Measurements from ENCODE around the gene BAIAP3.
"Not testable (repeated sequence)": the region's sequence is repeated elsewhere in the genome, so short reads cannot be mapped to it uniquely, and the experiment has no call there.

The BAIAP3 gene, protein sequence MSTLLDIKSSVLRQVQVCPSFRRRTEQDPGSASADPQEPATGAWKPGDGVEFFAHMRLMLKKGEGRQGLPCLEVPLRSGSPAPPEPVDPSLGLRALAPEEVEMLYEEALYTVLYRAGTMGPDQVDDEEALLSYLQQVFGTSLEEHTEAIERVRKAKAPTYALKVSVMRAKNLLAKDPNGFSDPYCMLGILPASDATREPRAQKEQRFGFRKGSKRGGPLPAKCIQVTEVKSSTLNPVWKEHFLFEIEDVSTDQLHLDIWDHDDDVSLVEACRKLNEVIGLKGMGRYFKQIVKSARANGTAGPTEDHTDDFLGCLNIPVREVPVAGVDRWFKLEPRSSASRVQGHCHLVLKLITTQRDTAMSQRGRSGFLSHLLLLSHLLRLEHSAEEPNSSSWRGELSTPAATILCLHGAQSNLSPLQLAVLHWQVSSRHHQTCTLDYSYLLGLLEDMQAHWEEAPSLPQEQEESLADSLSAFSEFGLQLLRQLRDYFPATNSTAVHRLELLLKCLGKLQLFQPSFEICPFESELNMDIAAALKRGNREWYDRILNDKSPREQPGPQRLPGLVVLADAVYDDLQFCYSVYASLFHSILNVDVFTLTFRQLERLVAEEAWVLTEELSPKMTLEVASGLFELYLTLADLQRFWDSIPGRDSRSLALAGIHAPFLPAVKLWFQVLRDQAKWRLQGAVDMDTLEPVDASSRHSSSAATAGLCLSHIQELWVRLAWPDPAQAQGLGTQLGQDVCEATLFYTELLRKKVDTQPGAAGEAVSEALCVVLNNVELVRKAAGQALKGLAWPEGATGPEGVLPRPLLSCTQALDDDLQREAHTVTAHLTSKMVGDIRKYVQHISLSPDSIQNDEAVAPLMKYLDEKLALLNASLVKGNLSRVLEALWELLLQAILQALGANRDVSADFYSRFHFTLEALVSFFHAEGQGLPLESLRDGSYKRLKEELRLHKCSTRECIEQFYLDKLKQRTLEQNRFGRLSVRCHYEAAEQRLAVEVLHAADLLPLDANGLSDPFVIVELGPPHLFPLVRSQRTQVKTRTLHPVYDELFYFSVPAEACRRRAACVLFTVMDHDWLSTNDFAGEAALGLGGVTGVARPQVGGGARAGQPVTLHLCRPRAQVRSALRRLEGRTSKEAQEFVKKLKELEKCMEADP

DNA sequence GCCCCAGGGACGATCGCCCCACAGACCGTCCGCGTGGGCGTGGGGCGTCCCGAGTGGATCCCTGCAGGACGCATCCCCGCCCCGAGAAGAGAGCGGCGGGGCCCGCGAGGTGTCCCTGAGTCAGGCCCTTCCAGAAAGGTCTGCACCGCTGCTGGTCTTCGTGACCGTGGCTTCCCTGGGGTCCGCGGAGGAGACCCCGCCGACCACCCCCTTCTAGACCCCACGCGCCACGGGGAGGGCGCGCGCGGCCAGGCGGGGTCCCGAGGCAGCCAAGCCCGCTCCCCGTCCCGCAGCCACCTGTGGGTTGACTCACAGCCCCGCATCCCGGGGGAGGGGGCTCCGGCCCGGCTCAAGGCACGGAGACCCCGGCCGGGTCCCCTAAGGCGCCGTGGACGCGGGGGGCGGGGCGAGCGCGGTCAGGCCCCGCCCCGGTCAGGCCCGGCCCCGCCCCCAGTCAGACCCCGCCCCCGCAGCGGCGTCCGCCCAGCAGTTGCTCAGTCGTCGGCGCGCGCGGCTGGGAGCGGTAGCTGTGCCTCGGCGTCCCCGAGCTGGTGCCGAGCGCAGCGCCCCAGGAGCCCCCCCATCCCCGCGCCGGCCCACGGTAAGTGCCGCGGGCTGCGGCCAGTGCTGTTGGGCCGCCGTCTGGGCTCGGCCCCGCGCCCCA, at the start of gene BAIAP3:
Gene BAIAP3 (plus strand): TSS at position 497 of the 664 bp plus-strand sequence. CDS start 4,905 bp downstream, outside the sequence.
- Mint-ChIP-seq H3K27me3 (peaks cover 8 to 43% of the 10 kb centered on the region in 2 donors), H3K27ac (peak within 1 kb of the TSS; percentile 91), H3K36me3 (no peaks in the 10 kb centered on the region), H3K4me1 (peaks cover 24 to 36% of the 10 kb centered on the region in 2 donors), H3K9me3 (no peaks in the 10 kb centered on the region), H3K4me3 (peak within 1 kb of the TSS; percentile 75)
- ATAC-seq (replicated peaks) (peak; percentile 45 to 60), DNase-seq (no peak)

DNA sequence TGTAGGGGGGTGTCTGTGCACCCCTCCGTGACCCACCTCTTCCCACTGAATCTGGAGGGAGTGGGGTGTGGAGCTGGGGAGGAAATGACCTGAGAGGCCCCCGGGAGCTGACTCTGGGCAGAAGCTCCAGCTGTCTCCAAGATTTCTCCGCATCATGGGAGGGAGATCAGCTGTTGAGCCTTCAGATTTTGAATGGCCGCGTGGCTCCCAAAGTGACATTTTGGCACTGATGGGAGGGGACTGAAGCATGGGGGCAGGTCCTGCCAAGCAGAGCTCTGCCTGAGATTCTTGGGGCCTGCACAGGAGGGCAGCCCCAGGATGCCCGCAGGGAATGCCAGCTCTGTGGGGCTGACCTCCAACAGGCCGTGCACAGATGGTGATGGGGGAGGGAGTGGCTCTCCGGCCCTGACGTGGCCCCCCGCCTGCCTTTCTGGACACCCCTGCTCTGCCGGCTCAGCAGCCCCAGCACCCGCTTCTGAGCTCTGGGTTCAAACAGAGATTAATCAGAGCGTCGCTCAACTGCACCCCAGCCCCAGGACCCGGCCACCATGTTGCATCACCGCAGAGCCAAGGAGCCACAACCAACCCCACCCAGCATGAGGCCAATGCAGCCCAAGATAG, 49.3 kb upstream of the BAIAP3 start:
- no peak for ATAC-seq (replicated peaks)
- no peaks in the 10 kb centered on the region for H3K36me3 Mint-ChIP-seq
- no peaks in the 10 kb centered on the region for H3K9me3 Mint-ChIP-seq
- H3K27me3 Mint-ChIP-seq = peaks cover 33 to 57% of the 10 kb centered on the region in 2 donors
- H3K27ac Mint-ChIP-seq = no peak overlapping the region
- no peak overlapping the region for H3K4me3 Mint-ChIP-seq
- peaks cover 3 to 5% of the 10 kb centered on the region in 2 donors for H3K4me1 Mint-ChIP-seq
- no peak for DNase-seq

GRCh38 chr16:1285669-1286512, 47.6 kb upstream of the BAIAP3 start:
- no peak for DNase-seq
- H3K27ac Mint-ChIP-seq = no peak overlapping the region

GRCh38 chr16:1286513-1287094, 46.8 kb upstream of the BAIAP3 start:
- Mint-ChIP-seq H3K27ac (no peak overlapping the region), H3K4me3 (no peak overlapping the region), H3K4me1 (peaks cover 4 to 13% of the 10 kb centered on the region in 2 donors), H3K36me3 (no peaks in the 10 kb centered on the region), H3K27me3 (peaks cover 51 to 68% of the 10 kb centered on the region in 2 donors), H3K9me3 (no peaks in the 10 kb centered on the region)
- no peak for ATAC-seq (replicated peaks)
- no peak for DNase-seq

More at GRCh38 chr16:1285669-1286512, 47.6 kb upstream of the BAIAP3 start:
- Mint-ChIP-seq H3K36me3 (no peaks in the 10 kb centered on the region), H3K4me3 (no peak overlapping the region), H3K27me3 (peaks cover 47 to 63% of the 10 kb centered on the region in 2 donors), H3K4me1 (peaks cover 4 to 13% of the 10 kb centered on the region in 2 donors), H3K9me3 (no peaks in the 10 kb centered on the region)
- no peak for ATAC-seq (replicated peaks)

DNA sequence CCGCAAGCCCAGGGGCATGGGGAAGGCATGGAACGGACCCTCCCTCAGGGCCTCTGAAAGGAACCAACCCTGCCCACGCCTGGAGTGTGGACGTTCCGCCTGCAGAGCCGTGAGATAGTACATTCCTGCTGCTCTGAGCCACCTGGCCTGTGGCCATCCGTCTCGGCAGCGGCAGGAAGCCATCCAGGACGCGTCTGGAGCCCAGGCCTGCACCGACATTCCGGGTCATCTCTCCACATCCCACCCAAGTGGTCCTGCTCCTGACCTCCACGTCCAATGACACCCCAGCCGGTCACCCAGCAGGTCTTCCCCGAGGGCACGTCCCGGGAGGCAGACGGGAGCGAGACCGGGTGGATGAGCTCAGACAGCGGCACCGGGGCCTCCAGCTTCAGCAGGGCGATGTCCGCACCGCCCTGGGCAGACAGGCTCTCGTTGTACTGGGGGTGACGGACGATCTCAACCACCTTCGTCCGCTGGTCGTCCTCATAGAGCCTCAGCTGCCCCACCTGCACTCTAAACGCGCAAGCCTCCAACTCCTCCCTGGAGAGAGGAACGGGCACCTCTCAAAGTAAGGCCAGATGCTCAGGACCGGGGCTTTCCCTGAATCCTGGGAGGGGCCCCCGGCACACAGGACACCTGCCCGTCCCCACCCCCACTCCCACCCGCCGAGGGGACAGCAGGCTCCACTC, 45.3 kb upstream of the BAIAP3 start:
- Mint-ChIP-seq H3K27ac (no peak overlapping the region), H3K4me3 (no peak overlapping the region), H3K27me3 (peaks cover 61 to 78% of the 10 kb centered on the region in 2 donors), H3K36me3 (no peaks in the 10 kb centered on the region), H3K9me3 (no peaks in the 10 kb centered on the region), H3K4me1 (peaks cover 1 to 13% of the 10 kb centered on the region in 2 donors)
- DNase-seq = no peak
- no peak for ATAC-seq (replicated peaks)

DNA sequence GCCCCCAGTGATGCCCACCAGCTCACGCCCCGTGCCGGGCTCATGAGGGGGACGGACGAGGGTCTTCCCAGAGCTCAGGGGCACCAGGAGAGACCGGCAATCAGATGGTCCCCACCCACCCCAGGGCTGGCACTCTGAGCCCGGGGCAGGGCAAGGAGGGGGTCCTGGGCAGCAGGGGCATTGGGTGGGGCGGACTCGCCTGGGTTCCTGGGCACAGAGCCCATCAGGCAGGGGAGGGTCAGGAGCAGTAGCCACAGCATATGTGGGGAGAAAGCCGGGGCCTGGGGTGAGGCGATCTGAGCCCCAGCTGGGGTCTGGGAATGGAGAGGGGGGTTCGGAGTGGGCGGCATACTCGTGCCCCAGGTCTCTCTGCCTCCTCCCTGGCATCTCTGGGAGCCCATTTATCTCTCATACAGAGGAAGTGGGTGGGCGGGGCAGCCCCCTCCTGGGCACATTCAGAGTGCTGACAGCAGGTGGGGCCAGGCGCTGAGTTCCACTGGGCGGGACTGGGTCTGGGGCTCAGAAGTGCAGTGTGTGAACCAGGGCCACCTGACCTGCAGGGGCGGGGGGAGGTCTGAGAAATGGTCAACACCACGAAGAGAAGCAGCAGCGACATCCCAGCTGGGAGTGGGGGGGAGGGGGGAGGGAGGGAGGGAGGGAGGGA, 44.5 kb upstream of the BAIAP3 start:
- Mint-ChIP-seq H3K4me3 (no peak overlapping the region), H3K36me3 (no peaks in the 10 kb centered on the region), H3K27ac (no peak overlapping the region), H3K9me3 (no peaks in the 10 kb centered on the region), H3K27me3 (peaks cover 64 to 74% of the 10 kb centered on the region in 2 donors), H3K4me1 (peaks cover 1 to 13% of the 10 kb centered on the region in 2 donors)
- DNase-seq (no peak), ATAC-seq (replicated peaks) (peak in 1 of 2 donors; percentile 38)

DNA sequence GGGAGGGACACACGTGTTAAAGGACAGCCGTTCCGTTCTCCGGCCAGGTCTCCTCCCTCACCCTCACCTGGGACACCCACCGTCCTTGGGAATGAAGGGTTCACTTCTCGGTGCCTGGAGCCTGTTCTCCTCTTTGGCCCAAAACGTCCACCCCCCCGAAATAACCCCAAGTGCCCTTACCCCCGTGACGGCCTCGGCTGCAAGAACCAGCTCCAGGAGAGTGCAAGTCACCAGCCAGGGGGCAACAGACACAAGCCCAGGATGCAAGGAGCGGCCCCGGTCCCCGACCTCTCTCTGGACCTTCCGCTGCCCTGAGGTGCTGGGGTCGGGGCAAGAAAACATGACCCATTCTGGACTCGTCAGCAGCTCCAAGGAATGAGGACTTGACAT, 44.0 kb upstream of the BAIAP3 start:
- Mint-ChIP-seq H3K4me1 (peaks cover 1 to 13% of the 10 kb centered on the region in 2 donors), H3K27ac (no peak overlapping the region), H3K4me3 (no peak overlapping the region), H3K36me3 (peaks cover 0 to 1% of the 10 kb centered on the region in 2 donors), H3K27me3 (peaks cover 65 to 74% of the 10 kb centered on the region in 2 donors), H3K9me3 (no peaks in the 10 kb centered on the region)
- no peak for DNase-seq
- ATAC-seq (replicated peaks) = no peak

DNA sequence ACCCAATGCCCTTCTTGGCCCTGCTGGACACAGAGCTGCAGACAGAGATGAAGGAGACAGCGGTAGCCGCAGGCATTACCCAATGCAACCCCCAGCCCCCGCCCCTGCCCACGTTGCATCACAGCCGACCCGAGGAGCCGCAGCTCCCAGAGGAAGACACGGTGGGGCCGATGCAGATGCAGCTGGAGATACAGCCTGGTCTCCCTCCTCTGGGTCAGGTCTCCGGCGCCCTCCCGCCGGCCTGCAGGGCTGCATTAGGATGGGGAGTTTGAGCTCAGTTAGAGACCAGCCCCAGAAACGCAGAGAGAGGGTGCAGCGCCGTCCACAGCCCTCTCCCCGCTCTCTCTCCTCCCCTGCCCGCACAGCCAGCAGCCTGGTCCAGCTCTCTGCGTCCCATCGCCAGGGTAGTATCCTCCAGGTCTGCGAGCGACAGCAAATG, 43.4 kb upstream of the BAIAP3 start:
- Mint-ChIP-seq H3K4me3 (no peak overlapping the region), H3K36me3 (peaks cover 0 to 1% of the 10 kb centered on the region in 2 donors), H3K9me3 (no peaks in the 10 kb centered on the region), H3K27me3 (peaks cover 64 to 74% of the 10 kb centered on the region in 2 donors), H3K27ac (no peak overlapping the region), H3K4me1 (peaks cover 1 to 13% of the 10 kb centered on the region in 2 donors)
- ATAC-seq (replicated peaks) = no peak
- no peak for DNase-seq

- ATAC-seq (replicated peaks) (no peak), DNase-seq (no peak)
- no peak overlapping the region for H3K4me3 Mint-ChIP-seq
- peaks cover 58 to 66% of the 10 kb centered on the region in 2 donors for H3K27me3 Mint-ChIP-seq
- no peaks in the 10 kb centered on the region for H3K9me3 Mint-ChIP-seq
- H3K36me3 Mint-ChIP-seq = peaks cover 0 to 1% of the 10 kb centered on the region in 2 donors
- H3K27ac Mint-ChIP-seq = peak overlapping the region; percentile 65
- peaks cover 1 to 13% of the 10 kb centered on the region in 2 donors for H3K4me1 Mint-ChIP-seq
Measured at GRCh38 chr16:1290860-1291575, 42.4 kb upstream of the BAIAP3 start.

DNA sequence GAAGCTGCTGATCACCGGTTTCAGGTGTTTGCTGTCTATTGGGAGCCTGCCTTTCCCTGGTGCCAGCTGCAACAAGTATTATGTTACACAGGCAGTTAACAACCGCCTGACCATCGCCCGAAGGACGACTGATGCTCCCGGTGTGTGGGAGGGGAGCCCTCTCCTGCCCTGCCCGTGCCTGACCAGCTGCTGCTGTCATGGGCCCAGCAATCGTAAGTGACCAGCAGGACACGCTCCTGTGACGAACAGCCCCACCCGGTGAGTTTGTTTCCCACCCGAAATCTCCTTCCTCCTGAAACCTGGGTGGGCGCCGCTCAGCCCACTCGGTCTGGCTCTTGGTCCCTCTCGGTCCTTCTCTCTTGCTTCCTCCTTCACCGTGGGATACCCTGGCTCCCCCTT, 41.9 kb upstream of the BAIAP3 start:
- H3K36me3 Mint-ChIP-seq = peaks cover 0 to 1% of the 10 kb centered on the region in 2 donors
- H3K27me3 Mint-ChIP-seq = peaks cover 52 to 60% of the 10 kb centered on the region in 2 donors
- peak overlapping the region; percentile 65 for H3K27ac Mint-ChIP-seq
- H3K9me3 Mint-ChIP-seq = no peaks in the 10 kb centered on the region
- DNase-seq = no peak
- H3K4me1 Mint-ChIP-seq = peaks cover 1 to 13% of the 10 kb centered on the region in 2 donors
- ATAC-seq (replicated peaks) = no peak
- H3K4me3 Mint-ChIP-seq = no peak overlapping the region

- peaks cover 56 to 57% of the 10 kb centered on the region in 2 donors for H3K27me3 Mint-ChIP-seq
Measured at GRCh38 chr16:1292208-1292607, 41.2 kb upstream of the BAIAP3 start.

More at GRCh38 chr16:1292208-1292607, 41.2 kb upstream of the BAIAP3 start:
- H3K4me1 Mint-ChIP-seq = peaks cover 6 to 19% of the 10 kb centered on the region in 2 donors
- not testable (repeated sequence) for H3K4me3 Mint-ChIP-seq; H3K9me3 Mint-ChIP-seq; DNase-seq; ATAC-seq (replicated peaks); H3K27ac Mint-ChIP-seq; H3K36me3 Mint-ChIP-seq
